PC-3 (cell line): Measurements from ENCODE around the gene CASP8. TPM values are rescaled to one million over a fixed set of nuclear protein-coding genes. Genes with fewer than 3 reads are reported as not detected.

Experiments
- ATAC-seq: fragments of 200-7000 bp; cut with Tn5 transposase; 2 replicates; pipeline ENCODE4 v1.9.1; 2020; ENCODE audit warnings: mild to moderate bottlenecking, moderate library complexity
- BruUV-seq: library from RNA; stranded (reverse); fragments of 400-500 nt; replicated peaks from 2 replicates; lab custom pipeline; 2021; lab: Mats Ljungman, UMichigan
- CTCF ChIA-PET: fragments of 300-600 bp; sonication (Branson Sonifier 250); formaldehyde crosslinking; loops from one replicate; lab custom pipeline; 2022; ENCODE audit warnings: antibody characterized with exemption; lab: Charles Lee
- POLR2A ChIA-PET: fragments of 300-600 bp; sonication (Branson Sonifier 250); formaldehyde crosslinking; loops from one replicate; lab custom pipeline; 2022; ENCODE audit warnings: antibody characterized with exemption; ENCODE audit not compliant: unreplicated experiment; lab: Charles Lee
- DNase-seq: peaks from one replicate; pipeline ENCODE4 v3.0.0-alpha.2; 2015
- H2AFZ ChIP-seq: fragments of 300-600 bp; sonication (generic); 2 replicates; pipeline ENCODE4 v1.6.0; 2016; ENCODE audit warnings: antibody characterized with exemption, low read length
- H3F3A ChIP-seq: fragments of 300-600 bp; sonication (generic); one replicate; pipeline ENCODE4 v1.6.0; 2017; ENCODE audit warnings: antibody characterized with exemption, low read length, control low read depth, mild to moderate bottlenecking; ENCODE audit not compliant: unreplicated experiment
- H3K27ac ChIP-seq: fragments of 300-600 bp; sonication (generic); 2 replicates; pipeline ENCODE4 v1.5.1; 2016; ENCODE audit warnings: mild to moderate bottlenecking, low read length
- H3K27me3 ChIP-seq: fragments of 300-600 bp; sonication (generic); 2 replicates; pipeline ENCODE4 v1.6.1; 2016; ENCODE audit warnings: low read length, mixed read lengths
- H3K36me3 ChIP-seq: fragments of 300-600 bp; sonication (generic); 2 replicates; pipeline ENCODE4 v1.6.1; 2016; ENCODE audit warnings: low read depth, mixed run types, low read length, mixed read lengths
- H3K4me1 ChIP-seq: fragments of 300-600 bp; sonication (generic); 2 replicates; pipeline ENCODE4 v1.5.1; 2016; ENCODE audit warnings: low read length; ENCODE audit not compliant: insufficient read depth
- H3K4me2 ChIP-seq: fragments of 300-600 bp; sonication (generic); 2 replicates; pipeline ENCODE4 v1.6.0; 2016; ENCODE audit warnings: low read length
- H3K4me3 ChIP-seq: fragments of 300-600 bp; sonication (generic); 2 replicates; pipeline ENCODE4 v1.5.1; 2016; ENCODE audit warnings: mild to moderate bottlenecking, low read length, mixed read lengths
- H3K79me2 ChIP-seq: fragments of 300-600 bp; sonication (generic); 2 replicates; pipeline ENCODE4 v1.6.1; 2017; ENCODE audit warnings: low read length, mixed read lengths
- H3K9ac ChIP-seq: fragments of 300-600 bp; sonication (generic); 2 replicates; pipeline ENCODE4 v1.6.0; 2016; ENCODE audit warnings: mild to moderate bottlenecking, low read length
- H3K9me2 ChIP-seq: fragments of 300-600 bp; sonication (generic); replicated peaks from 2 replicates; pipeline ENCODE4 v1.6.1; 2016; ENCODE audit warnings: mixed run types, low read length, mixed read lengths
- H3K9me3 ChIP-seq: fragments of 300-600 bp; sonication (generic); 2 replicates; pipeline ENCODE4 v1.6.1; 2016; ENCODE audit warnings: low read length, mixed read lengths
- H4K20me1 ChIP-seq: fragments of 300-600 bp; sonication (generic); 2 replicates; pipeline ENCODE4 v1.6.1; 2016; ENCODE audit warnings: low read length, mixed read lengths
- EZH2 ChIP-seq: fragments of 300-600 bp; sonication (generic); IDR thresholded peaks from one replicate; pipeline ENCODE4 v1.6.1; 2017; ENCODE audit warnings: antibody characterized with exemption, mild to moderate bottlenecking, low read length; ENCODE audit not compliant: unreplicated experiment
- EZH2phosphoT487 ChIP-seq: fragments of 300-600 bp; sonication (generic); IDR thresholded peaks from 2 replicates; pipeline ENCODE4 v1.6.1; 2018; ENCODE audit warnings: mild to moderate bottlenecking, antibody characterized with exemption, low read length, borderline replicate concordance
- intact Hi-C: fragments of 100-400 bp; cut with micrococcal nuclease; formaldehyde crosslinking; loops from 2 replicates; pipeline ENCODE4 v1.9.0; 2023
- total RNA-seq: library from RNA; depleted of rRNA; stranded (reverse); fragments of >200 nt; gene quantifications from 2 replicates; pipeline ENCODE4 v1.2.3, GENCODE V29; 2014; rRNA removed
- TF ChIP-seq, protein P1 (sequence below): fragments of 300-600 bp; sonication (generic); conservative IDR thresholded peaks from 2 replicates; pipeline ENCODE4 v1.5.1; 2017; ENCODE audit warnings: antibody characterized with exemption, low read depth, mild to moderate bottlenecking, low read length

CASP8 gene
- total RNA-seq, 1 experiment from 2014 or later: 29.4 TPM

- H3K9me3 ChIP-seq: 0 out of 2 replicates have a peak, but pooled peaks cover 2% of the 10 kb centered on the region
- CTCF ChIA-PET: no interaction called here
- H3K4me1 ChIP-seq: no peaks in the 10 kb centered on the region
- no peak for DNase-seq
- TF ChIP-seq, protein P1, sequence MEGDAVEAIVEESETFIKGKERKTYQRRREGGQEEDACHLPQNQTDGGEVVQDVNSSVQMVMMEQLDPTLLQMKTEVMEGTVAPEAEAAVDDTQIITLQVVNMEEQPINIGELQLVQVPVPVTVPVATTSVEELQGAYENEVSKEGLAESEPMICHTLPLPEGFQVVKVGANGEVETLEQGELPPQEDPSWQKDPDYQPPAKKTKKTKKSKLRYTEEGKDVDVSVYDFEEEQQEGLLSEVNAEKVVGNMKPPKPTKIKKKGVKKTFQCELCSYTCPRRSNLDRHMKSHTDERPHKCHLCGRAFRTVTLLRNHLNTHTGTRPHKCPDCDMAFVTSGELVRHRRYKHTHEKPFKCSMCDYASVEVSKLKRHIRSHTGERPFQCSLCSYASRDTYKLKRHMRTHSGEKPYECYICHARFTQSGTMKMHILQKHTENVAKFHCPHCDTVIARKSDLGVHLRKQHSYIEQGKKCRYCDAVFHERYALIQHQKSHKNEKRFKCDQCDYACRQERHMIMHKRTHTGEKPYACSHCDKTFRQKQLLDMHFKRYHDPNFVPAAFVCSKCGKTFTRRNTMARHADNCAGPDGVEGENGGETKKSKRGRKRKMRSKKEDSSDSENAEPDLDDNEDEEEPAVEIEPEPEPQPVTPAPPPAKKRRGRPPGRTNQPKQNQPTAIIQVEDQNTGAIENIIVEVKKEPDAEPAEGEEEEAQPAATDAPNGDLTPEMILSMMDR: no peak
- TF ChIP-seq EZH2phosphoT487 (no peak), EZH2 (no peak)
- H3K9me2 ChIP-seq: no peaks in the 10 kb centered on the region
- H3K4me2 ChIP-seq: no peak overlapping the region
- ATAC-seq: no peak
- no peak overlapping the region for H3K27ac ChIP-seq
- no peaks in the 10 kb centered on the region for H3K36me3 ChIP-seq
- BruUV-seq: no TSS peak
- no peak overlapping the region for H3K4me3 ChIP-seq
- H3K27me3 ChIP-seq: no peaks in the 10 kb centered on the region
- POLR2A ChIA-PET: no interaction called here
- H3K9ac ChIP-seq: no peak overlapping the region
- H4K20me1 ChIP-seq: no peaks in the 10 kb centered on the region
- no peak overlapping the region for H2AFZ ChIP-seq
- intact Hi-C loops: no loop called here
- no peaks in the 10 kb centered on the region for H3K79me2 ChIP-seq
- no peaks in the 10 kb centered on the region for H3F3A ChIP-seq
Measured at GRCh38 chr2:201322772-201323171, 62.4 kb downstream of the CASP8 start.

DNA sequence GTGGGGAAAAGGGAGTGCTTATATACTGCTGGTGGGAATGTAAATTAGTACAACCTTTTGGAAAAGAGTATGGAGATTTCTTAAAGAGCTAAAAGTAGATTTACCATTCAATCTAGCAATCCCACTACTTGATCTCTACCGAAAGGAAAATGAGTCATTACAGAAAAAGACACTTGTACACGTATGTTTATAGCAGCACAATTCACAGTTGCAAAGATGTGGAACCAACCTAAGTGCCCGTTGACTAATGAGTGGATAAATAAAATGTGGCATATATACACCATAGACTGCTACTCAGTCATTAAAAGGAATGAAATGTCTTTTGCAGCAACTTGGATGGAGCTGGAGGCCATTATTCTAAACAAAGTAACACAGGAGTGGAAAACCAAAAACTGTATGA lies 67.3 kb downstream of the CASP8 start:
- POLR2A ChIA-PET: no interaction called here
- Histone ChIP-seq H3K79me2 (no peaks in the 10 kb centered on the region), H3F3A (no peaks in the 10 kb centered on the region), H3K4me2 (no peak overlapping the region), H3K4me3 (no peak overlapping the region), H3K9ac (no peak overlapping the region), H2AFZ (no peak overlapping the region), H3K9me3 (0 out of 2 replicates have a peak, but pooled peaks cover 2% of the 10 kb centered on the region), H3K27ac (no peak overlapping the region), H3K27me3 (no peaks in the 10 kb centered on the region), H4K20me1 (no peaks in the 10 kb centered on the region), H3K4me1 (no peaks in the 10 kb centered on the region), H3K36me3 (no peaks in the 10 kb centered on the region), H3K9me2 (no peaks in the 10 kb centered on the region)
- no peak for ATAC-seq
- DNase-seq: no peak
- intact Hi-C loops: no loop called here
- CTCF ChIA-PET: no interaction called here
- BruUV-seq: no TSS peak
- TF ChIP-seq, protein P1: no peak
- TF ChIP-seq EZH2 (no peak), EZH2phosphoT487 (no peak)

- TF ChIP-seq, protein P1: no peak
- TF ChIP-seq EZH2: no peak
- TF ChIP-seq EZH2phosphoT487: no peak
- no peaks in the 10 kb centered on the region for H4K20me1 ChIP-seq
- H3K4me3 ChIP-seq: no peak overlapping the region
- ChIA-PET POLR2A (no interaction called here), CTCF (no interaction called here)
- H3K27ac ChIP-seq: no peak overlapping the region
- H3K4me1 ChIP-seq: no peaks in the 10 kb centered on the region
- H3K79me2 ChIP-seq: no peaks in the 10 kb centered on the region
- H3K9me2 ChIP-seq: no peaks in the 10 kb centered on the region
- no peak overlapping the region for H2AFZ ChIP-seq
- intact Hi-C loops: no loop called here
- DNase-seq: no peak
- no peak overlapping the region for H3K4me2 ChIP-seq
- H3F3A ChIP-seq: no peaks in the 10 kb centered on the region
- no peak overlapping the region for H3K9ac ChIP-seq
- BruUV-seq: no TSS peak
- H3K9me3 ChIP-seq: no peaks in the 10 kb centered on the region
- H3K27me3 ChIP-seq: no peaks in the 10 kb centered on the region
- no peaks in the 10 kb centered on the region for H3K36me3 ChIP-seq
- ATAC-seq: no peak
Measured at GRCh38 chr2:201329409-201329808, 69.1 kb downstream of the CASP8 start.

Other genes starting within 250 kb of the CASP8 start
- gene HYCC2, start 188.9 kb upstream of the CASP8 start, total RNA-seq: 3.6 and 5.5 TPM in 2 replicates
- 154 and 176 TPM in 2 replicates for gene NDUFB3, start 188.5 kb upstream of the CASP8 start, total RNA-seq
- gene CFLAR, start 144.4 kb upstream of the CASP8 start, total RNA-seq: 32.1 and 33.5 TPM in 2 replicates
- 1.3 and 4.2 TPM in 2 replicates for gene CASP10, start 77.4 kb upstream of the CASP8 start, total RNA-seq
- gene FLACC1, start 96.8 kb downstream of the CASP8 start, total RNA-seq: 0.26 and 5.9 TPM in 2 replicates
- gene TRAK2, start 190.9 kb downstream of the CASP8 start, total RNA-seq: 9.4 and 10.1 TPM in 2 replicates
- 27.8 and 28.9 TPM in 2 replicates for gene STRADB, start 191.2 kb downstream of the CASP8 start, total RNA-seq